K562 (cell line): Measurements from ENCODE around the gene EYA3. TPM values are rescaled to one million over a fixed set of nuclear protein-coding genes. Genes with fewer than 3 reads are reported as not detected.

Experiments
- ATAC-seq: fragments of 200-7000 bp; cut with Tn5 transposase; 3 replicates; pipeline ENCODE4 v1.9.1; 2020; ENCODE audit warnings: moderate library complexity
- BruUV-seq: library from RNA; stranded (reverse); fragments of 400-500 nt; replicated peaks from 2 replicates; lab custom pipeline; 2021; lab: Mats Ljungman, UMichigan
- CTCF ChIA-PET: fragments of 300-600 bp; formaldehyde crosslinking; extraction: SDS; loops from one replicate; lab custom pipeline; 2021; ENCODE audit warnings: low intra/inter-chr PET ratio; lab: Yijun Ruan, JAX
- POLR2A ChIA-PET: fragments of 300-600, 350-650 bp; sonication (Branson Sonifier 250); formaldehyde crosslinking; extraction: SDS; loops from one replicate; lab custom pipeline; 2021; ENCODE audit warnings: antibody characterized with exemption, inconsistent platforms; lab: Yijun Ruan, JAX
- DNase-seq, 4 experiments: peaks; one replicate each; pipeline versions ENCODE4 v3.0.0 to v3.0.0-alpha.2; 2011 to 2018; ENCODE audit warnings: low spot score in 3 of 4, mixed read lengths in 3 of 4; ENCODE audit errors: extremely low read depth in 1 of 4
- FAIRE-seq: peaks from 2 replicates; lab custom pipeline; 2011; peaks lifted over from hg19 to GRCh38; lab: Jason Lieb, UNC
- H2AFZ ChIP-seq: 2 replicates; pipeline ENCODE4 v1.6.0; 2011; ENCODE audit warnings: low read depth, low read length, control low read depth, inconsistent platforms
- H3K27ac ChIP-seq: fragments of 200-600 bp; 3 replicates; pipeline ENCODE4 v1.8.0; 2011; ENCODE audit warnings: low read depth, mild to moderate bottlenecking, control low read depth, inconsistent platforms, low read length, moderate library complexity, mixed read lengths; ENCODE audit errors: extremely low read depth
- H3K27me3 ChIP-seq, 2 experiments: fragments of 300-600 bp in 1 of 2; 2 replicates in 1 of 2; 3 replicates in 1 of 2; pipeline versions ENCODE4 v1.6.0 to v1.8.0; 2011; ENCODE audit warnings: inconsistent platforms in 2 of 2, low read length in 2 of 2, mild to moderate bottlenecking in 1 of 2, mixed read lengths in 1 of 2, moderate library complexity in 1 of 2; ENCODE audit not compliant: control insufficient read depth in 2 of 2, insufficient read depth in 2 of 2
- H3K36me3 ChIP-seq: fragments of 300-600 bp; 3 replicates; pipeline ENCODE4 v1.8.0; 2011; ENCODE audit warnings: mild to moderate bottlenecking, low read length, inconsistent platforms; ENCODE audit not compliant: control insufficient read depth, insufficient read depth
- H3K4me1 ChIP-seq, 2 experiments: fragments of 200-600 bp in 1 of 2; replicated peaks in 1 of 2; 2 replicates in 1 of 2; 3 replicates in 1 of 2; pipeline versions ENCODE4 v1.5.1 to v1.8.0; 2011; ENCODE audit warnings: inconsistent platforms in 2 of 2, low read length in 2 of 2, mild to moderate bottlenecking in 1 of 2, mixed read lengths in 1 of 2, moderate library complexity in 1 of 2; ENCODE audit not compliant: control insufficient read depth in 2 of 2, insufficient read depth in 2 of 2
- H3K4me2 ChIP-seq: 2 replicates; pipeline ENCODE4 v1.6.1; 2011; ENCODE audit warnings: low read length, control low read depth, inconsistent platforms, mixed read lengths; ENCODE audit not compliant: insufficient read depth
- H3K4me3 ChIP-seq: fragments of 200-600 bp; sonication (generic), shearing (Covaris generic); 2 replicates; pipeline ENCODE4 v1.5.1; 2016; ENCODE audit warnings: control low read depth, inconsistent platforms
- H3K79me2 ChIP-seq: fragments of 200-600 bp; 3 replicates; pipeline ENCODE4 v1.8.0; 2011; ENCODE audit warnings: low read length, inconsistent platforms; ENCODE audit not compliant: control insufficient read depth, insufficient read depth
- H3K9ac ChIP-seq, 2 experiments: 2 replicates each; pipeline versions ENCODE4 v1.6.0 to v1.6.1; 2011; ENCODE audit warnings: low read depth in 2 of 2, low read length in 2 of 2, control low read depth in 1 of 2, inconsistent platforms in 1 of 2, mild to moderate bottlenecking in 1 of 2, mixed read lengths in 1 of 2; ENCODE audit not compliant: insufficient read depth in 1 of 2
- H3K9me1 ChIP-seq: one replicate; pipeline ENCODE4 v1.6.0; 2011; ENCODE audit warnings: inconsistent platforms, mild to moderate bottlenecking, low read length, moderate library complexity; ENCODE audit not compliant: control insufficient read depth, insufficient read depth
- H3K9me3 ChIP-seq: replicated peaks from 2 replicates; pipeline ENCODE4 v1.5.1; 2011; ENCODE audit warnings: low read depth, low read length, inconsistent platforms; ENCODE audit not compliant: control insufficient read depth, insufficient read depth
- H4K20me1 ChIP-seq: replicated peaks from 2 replicates; pipeline ENCODE4 v1.6.1; 2011; ENCODE audit warnings: low read length, inconsistent platforms, mixed read lengths; ENCODE audit not compliant: control insufficient read depth, insufficient read depth
- CREB1 ChIP-seq, 2 experiments: sonication (generic) in 1 of 2; formaldehyde crosslinking in 1 of 2; IDR thresholded peaks; 2 replicates each; pipeline versions ENCODE4 v1.6.1 to v1.8.0; 2012 to 2022; ENCODE audit warnings: inconsistent platforms in 1 of 2, mild to moderate bottlenecking in 1 of 2, missing genetic modification reagents in 1 of 2, moderate library complexity in 1 of 2
- DACH1 ChIP-seq: fragments of 450-650 bp; IDR thresholded peaks from 2 replicates; pipeline ENCODE4 v1.6.1; 2018; ENCODE audit not compliant: partially characterized antibody
- ETV1 ChIP-seq: fragments of 450-650 bp; conservative IDR thresholded peaks from 2 replicates; pipeline ENCODE4 v1.6.1; 2016; ENCODE audit warnings: missing genetic modification characterization, control low read depth, low read depth, missing compliant biosample characterization
- HMBOX1 ChIP-seq: sonication (generic); IDR thresholded peaks from 2 replicates; pipeline ENCODE4 v1.6.1; 2016
- MEF2A ChIP-seq: IDR thresholded peaks from 2 replicates; pipeline ENCODE4 v1.6.1; 2011; ENCODE audit warnings: low read depth, mild to moderate bottlenecking, low read length, moderate library complexity; ENCODE audit not compliant: control insufficient read depth
- NFIX ChIP-seq: fragments of 250-450 bp; sonication (Bioruptor Pico); IDR thresholded peaks from 2 replicates; pipeline ENCODE4 v1.4.0; 2020; ENCODE audit warnings: low read depth, mild to moderate bottlenecking, moderate library complexity
- PHTF2 ChIP-seq: fragments of 250-450 bp; sonication (Bioruptor Pico); IDR thresholded peaks from 2 replicates; pipeline ENCODE4 v1.5.0; 2021; ENCODE audit warnings: mild to moderate bottlenecking
- SAP30 ChIP-seq: fragments of 200-600 bp; sonication (generic); IDR thresholded peaks from 2 replicates; pipeline ENCODE4 v1.6.1; 2012; ENCODE audit warnings: borderline replicate concordance, low read depth, mild to moderate bottlenecking, moderate library complexity, low read length, control low read depth, inconsistent platforms; ENCODE audit not compliant: insufficient read depth, poor library complexity, severe bottlenecking
- ZBTB9 ChIP-seq: fragments of 450-650 bp; formaldehyde crosslinking; IDR thresholded peaks from 2 replicates; pipeline ENCODE4 v1.4.0; 2020; ENCODE audit warnings: mild to moderate bottlenecking, moderate library complexity
- ZNF274 ChIP-seq: IDR thresholded peaks from 2 replicates; pipeline ENCODE4 v1.6.1; 2011; ENCODE audit warnings: low read depth, mild to moderate bottlenecking, low read length, moderate library complexity, borderline replicate concordance
- WGBS: fragments of 100-300 bp; shearing (Covaris generic); methylation state at CpG from one replicate; pipeline ENCODE4 v1.1.6; 2016; ENCODE audit warnings: low coverage, mixed read lengths; ENCODE audit not compliant: insufficient coverage; ENCODE audit errors: missing lambda C conversion rate; 5-methylcytosine and 5-hydroxymethylcytosine counted together
- in situ Hi-C: fragments of 300-500 bp; cut with MboI; formaldehyde crosslinking; loops from 4 replicates; pipeline ENCODE4 v1.15.0; 2018; ENCODE audit warnings: inconsistent platforms, mixed read lengths
- intact Hi-C: fragments of 100-400 bp; cut with micrococcal nuclease; formaldehyde crosslinking; loops from 2 replicates; pipeline ENCODE4 v1.14.2; 2022
- polyA plus RNA-seq, 8 experiments: library from polyadenylated mRNA; depleted of rRNA in 4 of 8; stranded (reverse) in 5 of 8; unstranded in 3 of 8; fragments of >200 nt; fragmentation: Nextera tagmentation in 2 of 8; fragmentation: Illumina TruSeq in 1 of 8; extraction: Ambion mirVana in 2 of 8; extraction: Trizol in 1 of 8; gene quantifications; 2 replicates each; pipeline versions ENCODE4 v1.2.1 to v1.2.3, GENCODE V29; 2011 to 2014; ENCODE audit warnings: inconsistent platforms in 1 of 8, missing spikeins in 1 of 8
- total RNA-seq, 7 experiments: library from RNA; depleted of rRNA in 6 of 7; stranded (reverse); fragments of >200 nt in 6 of 7; fragmentation: Illumina TruSeq in 2 of 7; extraction: Trizol in 2 of 7; gene quantifications; 2 replicates each; pipeline versions ENCODE4 v1.2.1 to v1.2.3, GENCODE V29; 2011 to 2021; ENCODE audit warnings: low replicate concordance in 1 of 7

Gene EYA3
- total and polyA plus RNA-seq, 9 of the 15 experiments (the other 6 are each of a cell fraction or from before 2014, with no cell fraction given) = 21.7 to 64.0 (median 43.6) TPM

GRCh38 chr1:27973771-27974416 is 114.5 kb downstream of the EYA3 start:
- ATAC-seq (no peak), FAIRE-seq (no peak), DNase-seq (no peak)
- 55% methylated on average over 4 of the region's 4 CpGs for WGBS
- Histone ChIP-seq H3K27ac (no peak overlapping the region), H3K4me1 (peaks cover 2 to 5% of the 10 kb centered on the region in 2 experiments; a peak in 4 of 5 replicates), H3K9me1 (no peaks in the 10 kb centered on the region), H3K4me3 (no peak overlapping the region), H3K4me2 (no peak overlapping the region), H3K27me3 (no peaks in the 10 kb centered on the region), H3K36me3 (peaks cover 72% of the 10 kb centered on the region), H3K9me3 (no peaks in the 10 kb centered on the region), H3K9ac (no peak overlapping the region), H2AFZ (no peak overlapping the region), H4K20me1 (no peaks in the 10 kb centered on the region), H3K79me2 (no peaks in the 10 kb centered on the region)
- no peak for TF ChIP-seq HMBOX1
- TF ChIP-seq SAP30 = no peak
- TF ChIP-seq ZNF274 = no peak
- TF ChIP-seq PHTF2 (CRISPR knock-in tag) = no peak
- TF ChIP-seq DACH1 = no peak
- TF ChIP-seq CREB1 (IDR thresholded peaks at IDR 0.05) = no peak
- no peak for TF ChIP-seq CREB1 (CRISPR knock-in tag; IDR thresholded peaks at IDR 0.05)
- no peak for TF ChIP-seq NFIX (CRISPR knock-in tag)
- TF ChIP-seq ZBTB9 (CRISPR knock-in tag) = no peak
- TF ChIP-seq MEF2A = no peak
- TF ChIP-seq ETV1 (tag) = no peak
- in situ Hi-C loops = no loop called here
- BruUV-seq = no TSS peak
- ChIA-PET POLR2A (interaction anchor here (0.6 to 1.4 kb wide), 5 partner anchors 12 to 126 kb away, joined by 3 to 4 read pairs (median 3); no protein-coding TSS in a partner anchor), CTCF (no interaction called here)
- intact Hi-C loops = no loop called here
